ENCODE results near the gene HOXA3.

The HOXA3 gene

DNA sequence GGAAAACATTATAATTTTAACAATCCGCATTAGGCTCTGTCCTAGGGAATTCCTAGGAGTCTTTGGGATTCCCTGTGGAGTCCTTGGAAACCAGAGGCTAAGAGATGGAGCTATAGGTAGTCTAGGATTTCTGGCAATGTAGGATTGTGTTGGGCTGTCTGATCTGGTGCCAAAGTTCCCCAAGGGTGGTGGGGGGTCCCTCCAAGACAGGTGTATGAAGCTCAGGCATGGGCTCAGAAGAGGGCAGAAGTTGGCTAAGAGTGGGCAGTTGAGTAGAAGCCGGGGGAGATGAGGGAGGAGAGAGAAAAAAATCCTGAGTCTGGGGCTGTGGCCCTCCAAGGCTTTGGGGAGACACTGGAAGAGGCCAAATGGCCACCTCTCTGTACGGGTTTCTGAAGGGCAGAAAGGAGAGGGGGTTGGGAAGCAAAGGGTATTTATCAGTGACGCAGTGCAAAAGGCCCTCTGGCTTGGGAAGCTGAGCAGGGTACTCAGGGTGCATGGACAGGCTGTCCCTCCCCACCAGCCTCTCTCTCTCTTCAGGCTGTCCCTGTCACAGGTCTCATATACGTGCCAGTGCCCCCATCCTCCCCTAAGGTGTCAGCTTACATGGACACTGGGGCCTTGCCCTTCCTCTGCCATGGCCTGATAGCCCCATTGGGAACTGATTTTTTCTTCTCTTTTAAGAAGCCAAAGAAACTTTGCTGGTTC lies 5.7 kb downstream of the HOXA3 start:
- in situ Hi-C loops (cut with MboI; ENCODE audit: low sequenced_read_pairs): loop anchor here (10.0 kb wide), 1 partner anchor 292 kb away; no protein-coding TSS in a partner anchor

DNA sequence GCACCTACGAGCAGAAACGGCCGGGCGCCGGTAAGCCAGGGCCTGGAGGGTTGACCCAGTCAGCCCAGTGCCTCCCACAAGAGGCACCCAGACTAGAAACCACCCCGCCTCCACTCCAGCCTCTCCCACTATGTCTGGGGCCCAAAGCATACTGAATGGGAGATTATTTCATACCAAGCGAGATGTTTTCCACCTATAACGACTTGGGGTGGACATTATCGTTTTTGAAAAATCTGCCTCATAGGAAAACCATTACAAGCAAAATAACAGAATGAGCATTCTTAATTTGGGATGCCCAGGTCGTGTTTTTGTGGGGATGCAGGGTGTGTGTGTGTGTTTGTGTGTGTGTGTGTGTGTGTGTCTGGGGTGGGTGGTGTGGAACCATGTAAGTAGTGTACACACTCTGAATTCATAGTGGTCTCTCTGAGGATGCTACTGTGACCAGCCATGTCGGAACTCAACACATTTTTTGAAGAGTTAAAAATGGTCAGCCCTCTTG lies 6.4 kb downstream of the HOXA3 start:
- in situ Hi-C loops (cut with MboI; ENCODE audit: low sequenced_read_pairs): loop anchor here (10.0 kb wide), 1 partner anchor 291 kb away; no protein-coding TSS in a partner anchor

DNA sequence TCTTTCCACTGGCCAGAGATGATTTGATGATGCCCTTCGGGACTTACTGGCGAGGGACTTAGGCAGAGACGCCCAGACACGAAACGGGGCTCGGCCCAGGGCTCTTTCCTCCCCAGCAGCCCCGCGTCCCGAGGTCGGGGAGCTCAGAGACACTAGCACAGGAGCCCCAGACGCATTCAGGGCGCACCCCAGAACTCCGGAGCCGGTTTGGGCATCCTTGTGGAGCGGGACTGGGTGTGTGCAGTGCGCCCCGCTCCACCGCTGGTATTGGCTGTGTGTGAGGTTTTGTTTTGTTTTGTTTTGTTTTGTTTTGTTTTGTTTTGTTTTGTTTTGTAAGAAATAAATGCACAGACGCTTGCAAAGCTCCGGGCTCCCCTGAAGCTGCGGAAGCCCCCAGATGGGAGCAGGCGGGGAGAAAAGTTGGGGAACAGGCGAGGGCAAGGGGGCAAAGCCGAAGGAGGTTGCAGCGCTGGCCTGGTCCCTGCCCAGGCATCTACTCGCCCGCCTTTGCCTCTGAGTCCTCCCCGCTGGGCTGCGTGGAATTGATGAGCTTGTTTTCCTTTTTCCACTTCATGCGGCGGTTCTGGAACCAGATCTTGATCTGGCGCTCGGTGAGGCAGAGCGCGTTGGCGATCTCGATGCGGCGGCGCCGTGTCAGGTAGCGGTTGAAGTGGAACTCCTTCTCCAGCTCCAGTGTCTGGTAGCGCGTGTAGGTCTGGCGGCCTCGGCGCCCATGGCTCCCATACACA lies 7.0 kb downstream of the HOXA3 start:
- in situ Hi-C loops (cut with MboI; ENCODE audit: low sequenced_read_pairs): loop anchor here (10.0 kb wide), 1 partner anchor 291 kb away; no protein-coding TSS in a partner anchor

DNA sequence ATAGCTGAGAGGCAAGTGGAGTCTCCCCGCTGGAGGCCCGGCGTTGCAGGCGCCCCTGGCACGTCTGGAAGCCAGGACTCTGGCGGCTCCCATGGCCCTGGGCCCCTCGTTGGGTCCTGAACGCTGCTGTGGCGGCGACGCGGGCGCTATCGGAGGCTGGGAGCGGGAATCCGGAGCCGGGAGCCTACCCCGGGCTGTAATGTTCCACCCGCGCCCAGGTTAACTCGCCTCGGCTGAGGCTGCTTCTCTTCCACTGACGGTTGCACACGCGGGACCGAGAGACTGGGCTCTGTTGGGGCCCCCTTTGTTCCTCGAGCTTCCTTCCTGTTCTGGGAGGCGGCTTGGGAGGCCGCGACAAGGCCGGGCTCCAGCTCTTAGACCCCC lies 7.6 kb downstream of the HOXA3 start:
- in situ Hi-C loops (cut with MboI; ENCODE audit: low sequenced_read_pairs): loop anchor here (10.0 kb wide), 1 partner anchor 290 kb away; no protein-coding TSS in a partner anchor

DNA sequence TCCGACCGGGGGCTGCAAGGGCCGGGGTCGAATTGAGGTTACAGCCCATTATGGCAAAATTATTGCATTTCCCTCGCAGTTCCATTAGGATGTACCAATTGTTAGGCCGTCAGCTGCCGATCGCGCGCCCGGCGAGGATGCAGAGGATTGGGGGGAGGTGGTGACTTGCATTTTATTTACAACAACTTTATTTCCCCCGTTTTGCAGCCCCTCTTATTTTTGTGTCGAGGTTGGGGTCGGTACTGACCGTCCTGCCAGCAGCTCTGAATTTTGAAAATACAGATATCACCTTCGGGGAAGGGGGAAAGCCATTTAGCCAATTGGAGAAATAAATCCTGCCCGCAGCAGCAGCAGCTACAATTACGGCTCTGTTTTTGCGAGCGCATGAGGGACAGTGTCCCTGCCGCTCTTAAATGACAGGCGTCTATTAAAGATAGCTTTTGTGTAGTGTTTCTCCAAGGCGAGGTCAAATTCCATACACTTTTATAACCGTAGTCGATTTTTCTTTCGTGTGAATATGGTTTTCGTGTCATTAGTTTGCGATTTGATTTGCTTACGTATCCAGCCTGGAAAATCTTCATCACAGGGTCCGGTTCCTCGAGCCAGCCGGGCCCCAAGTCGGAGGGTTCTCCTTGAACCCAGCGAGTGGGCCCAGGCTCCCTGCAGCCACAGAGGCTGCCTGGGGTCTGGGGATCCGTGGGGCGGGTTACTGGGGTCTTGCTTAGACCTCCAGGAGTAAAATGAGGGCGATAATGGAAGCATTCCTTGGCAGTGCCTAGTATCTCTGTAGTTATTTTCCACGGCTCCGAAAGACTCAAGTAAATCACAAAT lies 8.2 kb downstream of the HOXA3 start:
- in situ Hi-C loops (cut with MboI; ENCODE audit: low sequenced_read_pairs): loop anchor here (10.0 kb wide), 1 partner anchor 289 kb away; no protein-coding TSS in a partner anchor

DNA sequence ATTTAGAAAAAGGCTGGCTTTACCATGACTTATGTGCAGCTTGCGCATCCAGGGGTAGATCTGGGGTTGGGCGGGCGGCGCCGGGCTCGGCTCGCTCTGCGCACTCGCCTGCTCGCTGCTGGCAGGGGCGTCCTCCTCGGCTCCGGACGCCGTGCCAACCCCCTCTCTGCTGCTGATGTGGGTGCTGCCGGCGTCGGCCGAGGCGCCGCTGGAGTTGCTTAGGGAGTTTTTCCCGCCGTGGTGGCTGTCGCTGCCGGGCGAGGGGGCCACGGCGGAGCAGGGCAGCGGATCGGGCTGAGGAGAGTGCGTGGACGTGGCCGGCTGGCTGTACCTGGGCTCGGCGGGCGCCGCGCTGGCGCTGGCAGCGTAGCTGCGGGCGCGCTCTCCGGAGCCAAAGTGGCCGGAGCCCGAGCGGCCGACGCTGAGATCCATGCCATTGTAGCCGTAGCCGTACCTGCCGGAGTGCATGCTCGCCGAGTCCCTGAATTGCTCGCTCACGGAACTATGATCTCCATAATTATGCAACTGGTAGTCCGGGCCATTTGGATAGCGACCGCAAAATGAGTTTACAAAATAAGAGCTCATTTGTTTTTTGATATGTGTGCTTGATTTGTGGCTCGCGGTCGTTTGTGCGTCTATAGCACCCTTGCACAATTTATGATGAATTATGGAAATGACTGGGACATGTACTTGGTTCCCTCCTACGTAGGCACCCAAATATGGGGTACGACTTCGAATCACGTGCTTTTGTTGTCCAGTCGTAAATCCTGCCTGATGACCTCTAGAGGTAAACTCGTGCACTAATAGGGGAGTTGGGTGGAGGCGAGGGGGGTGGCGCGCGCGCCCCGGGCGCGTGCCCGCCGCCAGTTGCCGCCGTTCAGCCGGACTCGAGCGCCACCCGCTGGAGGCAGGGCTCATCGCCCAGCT lies 9.1 kb downstream of the HOXA3 start, which contains the start of gene HOXA5:
Gene HOXA5, minus strand, starts transcription at position 659 of the 927 bp plus-strand sequence. Its CDS starts 74 bp downstream, at position 585.
- in situ Hi-C loops (cut with MboI; ENCODE audit: low sequenced_read_pairs): loop anchor here (10.0 kb wide), 1 partner anchor 288 kb away; no protein-coding TSS in a partner anchor

DNA sequence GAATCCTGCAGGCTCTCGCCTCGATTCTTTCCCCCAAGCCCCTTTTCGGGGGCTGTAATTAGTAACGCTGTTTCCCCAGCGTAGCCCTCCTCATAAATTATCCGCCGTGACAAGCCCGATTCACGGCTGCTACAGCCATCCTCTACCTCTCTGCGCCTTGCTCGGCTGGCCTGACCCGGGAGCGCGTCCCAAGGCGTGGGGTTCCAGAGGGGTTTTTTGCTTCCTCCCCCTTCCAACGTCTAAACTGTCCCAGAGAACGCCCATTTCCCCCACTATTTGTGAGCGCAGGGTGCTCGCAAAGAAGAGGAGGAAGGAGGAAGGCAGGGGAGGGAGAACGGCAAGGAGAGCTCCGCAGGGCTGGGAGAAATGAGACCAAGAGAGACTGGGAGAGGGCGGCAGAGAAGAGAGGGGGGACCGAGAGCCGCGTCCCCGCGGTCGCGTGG lies 9.8 kb downstream of the HOXA3 start:
- in situ Hi-C loops (cut with MboI; ENCODE audit: low sequenced_read_pairs): loop anchor here (10.0 kb wide), 1 partner anchor 288 kb away; no protein-coding TSS in a partner anchor

DNA sequence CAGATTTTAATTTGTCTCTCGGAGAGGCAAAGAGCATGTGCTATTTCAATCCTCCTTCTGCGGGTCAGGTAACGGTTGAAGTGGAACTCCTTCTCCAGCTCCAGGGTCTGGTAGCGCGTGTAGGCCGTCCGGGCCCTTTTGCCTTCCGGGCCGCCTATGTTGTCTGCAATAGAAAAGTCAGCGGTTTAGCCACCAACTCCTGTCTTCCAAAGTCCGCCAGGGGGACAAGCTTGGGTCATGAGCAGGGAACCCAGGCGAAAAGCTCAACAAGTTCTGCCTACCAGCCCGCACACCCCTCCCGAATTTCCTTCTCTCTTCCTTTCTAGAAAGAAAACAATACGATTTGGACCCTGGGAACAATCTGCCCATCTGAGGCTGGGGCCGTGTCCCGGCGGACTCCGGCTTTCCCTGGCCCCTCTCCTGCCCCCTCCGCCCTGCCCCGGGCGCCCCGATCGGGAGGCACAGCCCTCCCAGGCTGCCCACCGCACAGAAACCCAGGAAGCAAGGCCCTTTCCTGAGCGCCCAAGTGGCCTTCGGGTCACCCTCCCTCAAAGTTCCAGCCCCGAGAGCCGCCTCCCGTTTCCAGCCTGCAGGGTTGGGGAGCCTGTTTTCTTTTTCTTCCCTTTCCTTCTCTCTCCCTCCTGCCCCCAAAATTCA lies 10.3 kb downstream of the HOXA3 start:
- in situ Hi-C loops (cut with MboI; ENCODE audit: low sequenced_read_pairs): loop anchor here (10.0 kb wide), 1 partner anchor 287 kb away; no protein-coding TSS in a partner anchor

DNA sequence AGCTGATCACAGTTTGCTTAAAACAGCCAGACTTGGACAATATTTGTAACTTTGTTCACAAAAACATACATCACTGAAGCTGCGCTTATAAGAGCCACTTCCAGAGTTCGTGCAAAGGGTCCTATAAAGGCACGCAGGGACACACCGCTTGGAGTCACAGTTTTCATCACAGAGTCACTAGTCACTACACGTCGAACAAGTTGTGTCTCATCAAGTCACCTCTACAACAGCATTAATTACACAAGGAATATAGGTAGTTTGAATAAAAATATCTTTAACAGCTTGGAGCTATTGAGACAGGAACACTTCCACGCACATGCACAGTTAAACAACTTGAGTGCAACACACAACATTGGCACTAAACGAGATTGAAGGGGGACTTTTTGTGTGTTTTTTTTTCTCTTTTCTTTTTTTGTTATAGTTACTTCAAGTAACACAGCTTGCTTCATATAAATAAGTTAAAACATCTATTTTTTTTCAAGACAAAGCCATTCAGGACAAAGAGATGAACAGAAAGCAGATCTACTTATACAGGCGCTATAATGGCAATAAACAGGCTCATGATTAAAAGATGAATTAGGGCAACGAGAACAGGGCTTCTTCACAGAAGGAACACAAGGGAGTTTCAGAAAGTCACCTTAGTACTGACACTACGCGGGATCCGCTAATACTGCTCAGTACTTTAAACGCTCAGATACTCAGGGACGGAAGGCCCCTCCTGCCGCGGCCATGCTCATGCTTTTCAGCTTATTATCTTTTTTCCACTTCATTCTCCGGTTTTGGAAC lies 11.1 kb downstream of the HOXA3 start:
- in situ Hi-C loops (cut with MboI; ENCODE audit: low sequenced_read_pairs): loop anchor here (10.0 kb wide), 1 partner anchor 287 kb away; no protein-coding TSS in a partner anchor

DNA sequence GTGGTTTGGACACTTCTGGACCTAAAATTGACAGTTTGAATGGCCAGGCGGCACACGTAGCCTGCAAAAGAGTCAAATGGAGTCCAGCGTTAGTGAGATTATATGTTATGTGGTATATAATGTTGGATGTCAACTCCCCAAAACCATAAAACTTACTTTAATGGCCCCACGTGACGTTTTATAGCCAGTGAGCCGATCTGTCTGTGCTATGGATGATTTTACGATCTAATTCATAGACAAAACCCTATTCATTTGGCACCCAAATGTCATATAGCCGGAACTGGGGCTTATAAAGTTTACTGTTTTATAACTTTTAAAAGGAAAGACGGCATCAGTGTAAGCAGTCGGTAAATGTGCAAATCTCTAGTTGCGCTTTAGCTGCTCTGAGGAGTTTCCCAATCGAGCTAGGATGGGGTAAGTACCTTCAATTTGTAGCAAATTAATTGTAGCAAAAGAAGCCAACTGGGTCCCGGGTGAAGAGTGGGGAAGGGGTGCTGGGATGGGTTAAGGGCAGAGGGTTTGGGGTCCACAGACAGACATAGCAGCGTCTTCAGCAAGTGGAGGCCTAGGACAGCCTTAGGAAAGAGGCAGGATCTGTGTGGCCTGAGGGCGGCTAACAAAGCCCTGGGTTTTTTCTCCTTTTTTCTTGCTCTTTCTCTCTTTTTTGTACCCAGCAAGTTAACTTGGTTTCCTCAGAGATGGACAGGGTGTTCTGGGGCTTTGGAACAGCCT lies 12.1 kb downstream of the HOXA3 start:
- in situ Hi-C loops (cut with MboI; ENCODE audit: low sequenced_read_pairs): loop anchor here (10.0 kb wide), 1 partner anchor 285 kb away; no protein-coding TSS in a partner anchor

DNA sequence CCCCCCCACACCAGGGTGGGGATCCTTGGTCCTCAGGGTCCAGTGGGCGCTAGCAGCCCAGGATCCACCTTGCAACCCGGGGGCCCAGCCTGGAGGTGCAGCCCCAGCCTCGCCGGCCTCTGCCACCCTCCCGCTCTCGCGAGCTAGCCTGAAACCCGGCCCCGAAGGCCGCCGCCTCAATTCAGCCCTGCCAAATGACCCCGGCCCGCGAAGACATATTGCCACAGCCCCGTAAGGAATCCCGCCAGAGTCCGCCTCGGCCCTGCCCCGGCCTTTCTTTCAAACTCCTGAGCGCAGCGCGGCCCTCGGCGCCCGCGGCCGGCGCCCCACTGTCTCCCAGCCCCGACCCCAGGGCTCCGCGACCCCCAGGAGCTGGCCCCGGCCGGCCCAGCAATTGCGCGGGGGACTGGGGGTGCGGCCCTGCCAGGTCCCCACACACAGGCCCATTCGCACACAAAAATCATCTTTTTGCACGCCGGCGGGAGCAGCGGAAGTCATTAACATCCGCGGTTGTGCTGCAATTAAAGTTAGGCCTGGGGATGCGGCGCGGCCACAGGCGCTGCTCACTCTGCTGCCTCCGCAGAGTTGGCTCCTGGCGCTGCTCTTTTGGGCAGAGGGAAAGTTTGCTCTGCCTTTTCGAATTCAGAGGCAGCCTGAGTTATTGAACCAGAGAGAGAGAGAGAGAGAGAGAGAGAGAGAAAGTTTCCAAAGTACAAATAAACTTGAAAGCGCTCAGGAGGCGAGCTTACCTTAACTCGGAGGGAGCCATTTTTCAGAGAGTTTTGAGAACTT lies 12.9 kb downstream of the HOXA3 start:
- in situ Hi-C loops (cut with MboI; ENCODE audit: low sequenced_read_pairs): loop anchor here (10.0 kb wide), 1 partner anchor 285 kb away; no protein-coding TSS in a partner anchor

DNA sequence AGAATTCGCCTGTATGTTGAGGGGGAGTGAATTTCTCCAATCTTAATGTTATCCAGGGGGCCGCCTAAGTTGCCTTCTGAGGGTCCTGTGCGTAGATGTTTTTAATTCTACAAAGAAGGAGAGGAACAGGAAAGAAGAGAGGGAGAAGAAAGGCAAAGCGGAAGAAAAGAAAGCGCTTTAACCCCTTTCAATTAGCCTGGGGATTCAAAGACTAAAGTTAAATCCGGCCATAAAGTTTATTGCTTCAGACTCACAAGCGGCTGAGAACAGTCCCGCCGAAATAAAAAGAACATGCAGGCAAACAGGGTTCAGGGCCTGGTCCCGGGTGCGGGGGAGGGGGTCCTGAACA lies 13.4 kb downstream of the HOXA3 start:
- in situ Hi-C loops (cut with MboI; ENCODE audit: low sequenced_read_pairs): no loop called here

DNA sequence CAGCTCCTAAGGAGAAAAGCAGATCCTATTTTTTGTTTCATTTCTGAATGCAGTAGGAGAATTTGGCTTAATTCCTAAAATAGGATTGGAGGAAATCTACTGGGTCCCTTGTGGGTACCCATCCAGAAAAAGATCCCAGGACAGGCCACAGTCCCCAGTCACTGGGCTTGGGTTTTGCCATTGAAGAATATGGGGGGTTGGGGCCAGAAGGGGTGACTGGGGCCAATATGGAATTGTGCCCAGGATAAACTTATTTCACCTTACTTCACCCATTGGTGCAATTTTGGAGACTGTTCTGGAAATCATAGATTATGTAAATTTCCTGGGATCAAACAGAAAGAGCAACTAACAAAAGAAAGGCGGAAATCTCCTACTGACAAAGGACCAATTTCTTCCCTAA lies 13.9 kb downstream of the HOXA3 start:
- in situ Hi-C loops (cut with MboI; ENCODE audit: low sequenced_read_pairs): no loop called here

DNA sequence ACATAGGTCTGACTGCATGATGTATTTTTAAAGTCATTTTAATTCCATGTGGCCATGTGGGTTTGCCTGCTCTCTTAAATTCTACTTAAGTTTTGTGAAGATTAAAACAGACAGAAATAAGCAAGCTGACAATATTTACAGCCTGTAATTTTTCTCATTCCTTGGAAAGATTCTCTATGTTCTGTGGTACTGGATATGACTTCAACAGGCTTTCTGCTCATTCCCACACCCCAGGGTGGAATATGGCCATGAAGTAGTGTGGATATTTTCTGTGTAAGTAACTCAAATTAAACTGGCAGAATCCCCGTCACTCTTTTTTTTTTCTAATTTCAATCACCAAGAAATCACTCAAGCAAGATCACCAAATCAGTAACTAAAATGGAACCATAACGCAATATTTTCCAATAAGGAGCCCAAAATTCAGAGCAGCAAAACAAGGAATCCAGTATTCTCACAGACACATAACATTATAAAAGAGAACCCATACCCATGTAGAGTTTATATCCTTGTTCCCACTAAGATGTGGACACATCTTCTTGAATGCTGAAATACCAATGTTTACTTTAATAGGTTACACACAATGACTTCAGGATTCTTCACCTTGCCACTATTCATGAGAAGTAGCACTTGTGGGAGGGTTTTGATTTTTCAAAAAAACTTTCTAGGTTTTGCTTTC lies 14.6 kb downstream of the HOXA3 start:
- in situ Hi-C loops (cut with MboI; ENCODE audit: low sequenced_read_pairs): no loop called here

DNA sequence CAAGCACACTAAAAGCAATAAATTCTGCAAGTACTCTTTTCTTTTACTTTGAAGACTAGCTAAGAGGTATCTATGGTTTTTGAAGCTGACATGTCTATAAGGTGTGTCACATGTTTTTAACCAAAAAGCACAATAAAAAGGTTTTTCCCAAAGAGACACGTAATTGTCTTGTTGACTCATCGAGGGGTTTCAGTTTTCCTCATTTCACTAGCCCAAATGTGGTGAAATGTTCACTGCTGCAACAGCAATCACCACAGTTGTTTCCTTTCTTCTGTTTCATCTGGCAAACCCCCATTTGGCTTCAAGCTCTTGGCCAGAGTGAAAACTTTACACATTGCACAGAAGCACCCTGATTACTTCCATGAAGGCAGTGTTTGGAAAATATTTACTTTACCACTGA lies 18.0 kb downstream of the HOXA3 start:
- in situ Hi-C loops (cut with MboI; ENCODE audit: low sequenced_read_pairs): no loop called here

Measured in HL-60/S4 treated with phorbol 12-myristate 13-acetate at 8.2 ng/mL for 4 days and 3 days (cell line).